Activated T-helper 17 cell treated with anti-CD3 and anti-CD28 coated beads, Interleukin-2, amount 50 U/mL, for 72 hours (primary cell): ENCODE results near the gene CPSF4. TPM values are rescaled to one million over a fixed set of nuclear protein-coding genes. Genes with fewer than 3 reads are reported as not detected.
"Not testable (repeated sequence)": the region's sequence is repeated elsewhere in the genome, so short reads cannot be mapped to it uniquely, and the experiment has no call there.

ENCODE experiments used
- ATAC-seq: fragments of 150-1000 bp; cut with Tn5 transposase; replicated peaks from 2 replicates; pipeline ENCODE4 v1.10.0; 2021; ENCODE audit warnings: mild to moderate bottlenecking, moderate library complexity
- H3K27ac Mint-ChIP-seq: one replicate; pipeline ENCODE4 v1.8.0; 2022; ENCODE audit warnings: mixed read lengths
- H3K27me3 Mint-ChIP-seq: one replicate; pipeline ENCODE4 v1.8.0; 2022; ENCODE audit warnings: mixed read lengths
- H3K36me3 Mint-ChIP-seq: one replicate; pipeline ENCODE4 v1.8.0; 2022; ENCODE audit warnings: low read depth, mild to moderate bottlenecking, mixed read lengths
- H3K4me1 Mint-ChIP-seq: one replicate; pipeline ENCODE4 v1.8.0; 2022; ENCODE audit warnings: mixed read lengths
- H3K4me3 Mint-ChIP-seq: one replicate; pipeline ENCODE4 v1.8.0; 2022; ENCODE audit warnings: mild to moderate bottlenecking, mixed read lengths
- H3K9me3 Mint-ChIP-seq: one replicate; pipeline ENCODE4 v1.8.0; 2022; ENCODE audit warnings: mixed read lengths
- total RNA-seq, 2 donors: library from RNA; stranded (reverse); gene quantifications; one replicate each; pipeline ENCODE4 v1.2.3, GENCODE V29; 2022

CPSF4 gene
- total RNA-seq, 2 donors from 2014 or later = 36.8 to 38.9 TPM

- no peak overlapping the region for H3K27ac Mint-ChIP-seq
- no peaks in the 10 kb centered on the region for H3K27me3 Mint-ChIP-seq
- H3K4me3 Mint-ChIP-seq = no peak overlapping the region
- no peak for ATAC-seq
- H3K9me3 Mint-ChIP-seq = no peaks in the 10 kb centered on the region
- H3K4me1 Mint-ChIP-seq = no peaks in the 10 kb centered on the region
- peaks cover 79% of the 10 kb centered on the region for H3K36me3 Mint-ChIP-seq
Measured at GRCh38 chr7:99420986-99421385, 17.8 kb upstream of the CPSF4 start.

- ATAC-seq = no peak
- no peaks in the 10 kb centered on the region for H3K9me3 Mint-ChIP-seq
- no peak overlapping the region for H3K4me3 Mint-ChIP-seq
- H3K27ac Mint-ChIP-seq = no peak overlapping the region
- peaks cover 67% of the 10 kb centered on the region for H3K36me3 Mint-ChIP-seq
- no peaks in the 10 kb centered on the region for H3K27me3 Mint-ChIP-seq
- H3K4me1 Mint-ChIP-seq = no peaks in the 10 kb centered on the region
Measured at GRCh38 chr7:99422186-99422585, 16.6 kb upstream of the CPSF4 start.

- Mint-ChIP-seq H3K9me3 (no peaks in the 10 kb centered on the region), H3K27me3 (no peaks in the 10 kb centered on the region), H3K27ac (no peak overlapping the region), H3K4me3 (no peak overlapping the region), H3K4me1 (no peaks in the 10 kb centered on the region), H3K36me3 (peaks cover 63% of the 10 kb centered on the region)
- ATAC-seq = no peak
Measured at GRCh38 chr7:99422625-99423024, 16.1 kb upstream of the CPSF4 start.

GRCh38 chr7:99424932-99425730, 13.6 kb upstream of the CPSF4 start:
- no peaks in the 10 kb centered on the region for H3K27me3 Mint-ChIP-seq
- no peak for ATAC-seq

GRCh38 chr7:99428972-99429566, 9.7 kb upstream of the CPSF4 start:
- Mint-ChIP-seq H3K27me3 (no peaks in the 10 kb centered on the region), H3K9me3 (no peaks in the 10 kb centered on the region), H3K4me1 (no peaks in the 10 kb centered on the region), H3K4me3 (no peak overlapping the region), H3K27ac (no peak overlapping the region), H3K36me3 (peaks cover 55% of the 10 kb centered on the region)
- ATAC-seq = no peak

More at GRCh38 chr7:99424932-99425730, 13.6 kb upstream of the CPSF4 start:
- H3K36me3 Mint-ChIP-seq = peaks cover 59% of the 10 kb centered on the region
- H3K4me1 Mint-ChIP-seq = no peaks in the 10 kb centered on the region
- H3K9me3 Mint-ChIP-seq = no peaks in the 10 kb centered on the region
- H3K27ac Mint-ChIP-seq = no peak overlapping the region
- H3K4me3 Mint-ChIP-seq = no peak overlapping the region

GRCh38 chr7:99429756-99430155, 9.0 kb upstream of the CPSF4 start:
- no peaks in the 10 kb centered on the region for H3K4me1 Mint-ChIP-seq
- H3K27ac Mint-ChIP-seq = no peak overlapping the region
- H3K4me3 Mint-ChIP-seq = no peak overlapping the region
- peaks cover 60% of the 10 kb centered on the region for H3K36me3 Mint-ChIP-seq
- H3K27me3 Mint-ChIP-seq = no peaks in the 10 kb centered on the region
- H3K9me3 Mint-ChIP-seq = no peaks in the 10 kb centered on the region
- ATAC-seq = no peak

- not testable (repeated sequence) for ATAC-seq, H3K9me3 Mint-ChIP-seq, H3K4me3 Mint-ChIP-seq, H3K27me3 Mint-ChIP-seq, H3K4me1 Mint-ChIP-seq, H3K27ac Mint-ChIP-seq
- peaks cover 60% of the 10 kb centered on the region for H3K36me3 Mint-ChIP-seq
Measured at GRCh38 chr7:99431756-99432540, 6.8 kb upstream of the CPSF4 start.

- H3K36me3 Mint-ChIP-seq = peaks cover 54% of the 10 kb centered on the region
- ATAC-seq = no peak
- H3K27ac Mint-ChIP-seq = no peak overlapping the region
- H3K9me3 Mint-ChIP-seq = no peaks in the 10 kb centered on the region
- no peaks in the 10 kb centered on the region for H3K27me3 Mint-ChIP-seq
- H3K4me1 Mint-ChIP-seq = no peaks in the 10 kb centered on the region
- H3K4me3 Mint-ChIP-seq = no peak overlapping the region
Measured at GRCh38 chr7:99433158-99433557, 5.6 kb upstream of the CPSF4 start.

- peak; percentile 19 for ATAC-seq
- Mint-ChIP-seq H3K4me3 (peak overlapping the region; percentile 99), H3K27ac (peak overlapping the region; percentile 96), H3K27me3 (no peaks in the 10 kb centered on the region), H3K36me3 (peaks cover 47% of the 10 kb centered on the region), H3K9me3 (no peaks in the 10 kb centered on the region), H3K4me1 (peaks cover 9% of the 10 kb centered on the region)
Measured at GRCh38 chr7:99437946-99438572, 684 bp upstream of the CPSF4 start.

GRCh38 chr7:99440195-99440594, 1.5 kb downstream of the CPSF4 start:
- peaks cover 47% of the 10 kb centered on the region for H3K36me3 Mint-ChIP-seq
- no peak for ATAC-seq
- peak overlapping the region; percentile 99 for H3K4me3 Mint-ChIP-seq
- H3K4me1 Mint-ChIP-seq = peaks cover 9% of the 10 kb centered on the region
- peak overlapping the region; percentile 96 for H3K27ac Mint-ChIP-seq
- H3K9me3 Mint-ChIP-seq = no peaks in the 10 kb centered on the region
- H3K27me3 Mint-ChIP-seq = no peaks in the 10 kb centered on the region

GRCh38 chr7:99446096-99446495, 7.4 kb downstream of the CPSF4 start:
- peaks cover 92% of the 10 kb centered on the region for H3K36me3 Mint-ChIP-seq
- no peaks in the 10 kb centered on the region for H3K4me1 Mint-ChIP-seq
- H3K4me3 Mint-ChIP-seq = no peak overlapping the region
- no peaks in the 10 kb centered on the region for H3K9me3 Mint-ChIP-seq
- H3K27me3 Mint-ChIP-seq = no peaks in the 10 kb centered on the region
- H3K27ac Mint-ChIP-seq = no peak overlapping the region
- no peak for ATAC-seq

- no peak for ATAC-seq
- no peaks in the 10 kb centered on the region for H3K9me3 Mint-ChIP-seq
- no peak overlapping the region for H3K4me3 Mint-ChIP-seq
- H3K27me3 Mint-ChIP-seq = no peaks in the 10 kb centered on the region
- no peaks in the 10 kb centered on the region for H3K4me1 Mint-ChIP-seq
- peaks cover 89% of the 10 kb centered on the region for H3K36me3 Mint-ChIP-seq
- H3K27ac Mint-ChIP-seq = no peak overlapping the region
Measured at GRCh38 chr7:99447943-99448342, 9.2 kb downstream of the CPSF4 start.

- no peaks in the 10 kb centered on the region for H3K4me1 Mint-ChIP-seq
- H3K27me3 Mint-ChIP-seq = no peaks in the 10 kb centered on the region
- H3K4me3 Mint-ChIP-seq = no peak overlapping the region
- H3K9me3 Mint-ChIP-seq = no peaks in the 10 kb centered on the region
- peaks cover 87% of the 10 kb centered on the region for H3K36me3 Mint-ChIP-seq
- no peak for ATAC-seq
- H3K27ac Mint-ChIP-seq = no peak overlapping the region
Measured at GRCh38 chr7:99448855-99449254, 10.1 kb downstream of the CPSF4 start.

- H3K36me3 Mint-ChIP-seq = peaks cover 87% of the 10 kb centered on the region
Measured at GRCh38 chr7:99449326-99449725, 10.6 kb downstream of the CPSF4 start.

More at GRCh38 chr7:99449326-99449725, 10.6 kb downstream of the CPSF4 start:
- ATAC-seq = no peak
- Mint-ChIP-seq H3K9me3 (no peaks in the 10 kb centered on the region), H3K27me3 (no peaks in the 10 kb centered on the region), H3K4me3 (no peak overlapping the region), H3K4me1 (no peaks in the 10 kb centered on the region), H3K27ac (no peak overlapping the region)
